Panc1 (cell line): ENCODE data around the gene KCNK6. TPM values are rescaled to one million over a fixed set of nuclear protein-coding genes. Genes with fewer than 3 reads are reported as not detected.

Experiments
- ATAC-seq: fragments of 200-7000 bp; cut with Tn5 transposase; 2 replicates; pipeline ENCODE4 v1.9.1; 2020; ENCODE audit warnings: mild to moderate bottlenecking, moderate library complexity
- BruUV-seq: library from RNA; stranded (reverse); fragments of 400-500 nt; replicated peaks from 2 replicates; lab custom pipeline; 2021; lab: Mats Ljungman, UMichigan
- CTCF ChIA-PET: fragments of 300-600 bp; sonication (Branson Sonifier 250); formaldehyde crosslinking; loops from one replicate; lab custom pipeline; 2022; ENCODE audit warnings: antibody characterized with exemption; lab: Charles Lee
- POLR2A ChIA-PET: fragments of 300-600 bp; sonication (Branson Sonifier 250); formaldehyde crosslinking; loops from one replicate; lab custom pipeline; 2022; ENCODE audit warnings: antibody characterized with exemption; lab: Charles Lee
- DNase-seq: peaks from one replicate; pipeline ENCODE4 v3.0.0-alpha.2; 2010; ENCODE audit warnings: low read depth, low spot score
- H3K27ac ChIP-seq: 2 replicates; pipeline ENCODE4 v1.5.1; 2011; ENCODE audit warnings: mild to moderate bottlenecking, low read length, inconsistent platforms
- H3K27me3 ChIP-seq: fragments of 200-500 bp; sonication (Bioruptor generic); 2 replicates; pipeline ENCODE4 v1.6.0; 2014; ENCODE audit warnings: low read length, inconsistent platforms; ENCODE audit not compliant: control insufficient read depth, insufficient read depth
- H3K36me3 ChIP-seq: fragments of 200-500 bp; sonication (Bioruptor generic); 2 replicates; pipeline ENCODE4 v1.5.1; 2014; ENCODE audit warnings: inconsistent platforms, mild to moderate bottlenecking, low read length, moderate library complexity; ENCODE audit not compliant: control insufficient read depth, insufficient read depth
- H3K4me1 ChIP-seq: 2 replicates; pipeline ENCODE4 v1.5.1; 2011; ENCODE audit warnings: inconsistent platforms, mild to moderate bottlenecking, low read length, moderate library complexity; ENCODE audit not compliant: control insufficient read depth, insufficient read depth
- H3K4me3 ChIP-seq, 2 experiments: 2 replicates each; pipeline ENCODE4 v1.5.1; 2011 to 2012; ENCODE audit warnings: low read depth in 2 of 2, low read length in 2 of 2, mild to moderate bottlenecking in 2 of 2, inconsistent platforms in 1 of 2, moderate library complexity in 1 of 2
- H3K9me3 ChIP-seq: fragments of 200-500 bp; sonication (Bioruptor generic); 2 replicates; pipeline ENCODE4 v1.5.1; 2014; ENCODE audit warnings: low read depth, mild to moderate bottlenecking, inconsistent platforms, low read length, moderate library complexity; ENCODE audit not compliant: control insufficient read depth, insufficient read depth
- SIN3A ChIP-seq: IDR thresholded peaks from 2 replicates; pipeline ENCODE4 v1.6.1; 2012; ENCODE audit warnings: low read depth, mild to moderate bottlenecking, low read length, moderate library complexity, borderline replicate concordance; ENCODE audit not compliant: insufficient read depth
- in situ Hi-C: cut with HindIII; loops from 2 replicates; pipeline ENCODE4 v1.10.0; 2016; ENCODE audit warnings: low sequenced_read_pairs, low pct_unique_long_range_greater_than_20kb
- intact Hi-C: fragments of 100-400 bp; cut with micrococcal nuclease; formaldehyde crosslinking; loops from one replicate; pipeline ENCODE4 v1.10.0; 2022; ENCODE audit not compliant: unreplicated experiment
- total RNA-seq: library from RNA; stranded (reverse); gene quantifications from one replicate; pipeline ENCODE4 v1.2.1, GENCODE V29; 2021; ENCODE audit not compliant: unreplicated experiment
- TF ChIP-seq, protein P1 (sequence below), 2 experiments: IDR thresholded peaks; 2 replicates each; pipeline ENCODE4 v1.6.1; 2011 to 2012; ENCODE audit warnings: low read depth in 2 of 2, control low read depth in 1 of 2, low read length in 1 of 2, mild to moderate bottlenecking in 1 of 2, moderate library complexity in 1 of 2; ENCODE audit not compliant: insufficient read depth in 1 of 2
- TF ChIP-seq, protein P2 (sequence below): fragments of 450-650 bp; IDR thresholded peaks from 2 replicates; pipeline ENCODE4 v1.5.1; 2017; ENCODE audit warnings: mild to moderate bottlenecking

The KCNK6 gene
- total RNA-seq, 1 experiment from 2014 or later, result 17.2 TPM

DNA sequence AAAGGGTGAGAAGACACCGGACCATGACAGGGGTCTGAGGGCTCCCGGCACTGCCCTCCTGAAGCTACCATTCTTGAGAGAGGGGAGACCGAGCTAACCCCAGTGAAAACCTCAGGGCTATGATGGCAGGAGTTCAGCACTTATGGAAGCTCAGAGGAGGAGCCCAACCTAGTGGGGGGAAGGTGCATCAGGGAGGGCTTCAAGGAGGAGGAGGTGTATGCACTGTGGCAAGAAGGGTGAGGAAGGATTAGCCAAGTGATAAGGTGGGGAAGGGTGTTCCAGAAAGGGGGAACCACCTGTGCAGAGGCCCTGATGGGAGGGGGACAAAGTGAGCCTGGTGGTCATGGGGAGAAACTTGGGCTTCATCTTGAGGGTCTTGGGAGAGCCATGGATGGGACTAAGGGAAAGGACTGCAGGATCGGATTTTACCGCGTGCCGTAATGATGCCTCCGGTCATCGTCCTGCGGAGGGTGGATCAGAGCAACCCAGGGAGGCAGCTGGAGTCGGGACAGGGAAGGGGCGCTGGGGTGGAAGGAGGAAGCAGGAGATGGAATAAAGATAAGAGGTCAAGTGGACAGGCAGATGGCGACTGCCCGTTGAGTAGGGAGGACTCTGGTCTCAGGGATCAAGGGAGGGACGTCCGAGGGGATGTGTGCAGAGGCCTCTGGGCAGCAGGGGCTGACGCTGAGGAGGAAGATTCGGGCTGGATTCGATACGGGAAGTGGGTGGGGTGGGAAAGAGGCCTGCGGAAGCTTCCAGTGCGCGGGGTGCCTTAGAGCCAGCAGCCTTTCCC is 41.4 kb downstream of the KCNK6 start:
- no TSS peak for BruUV-seq
- in situ Hi-C loops, result no loop called here
- peak; percentile 20 for ATAC-seq

DNA sequence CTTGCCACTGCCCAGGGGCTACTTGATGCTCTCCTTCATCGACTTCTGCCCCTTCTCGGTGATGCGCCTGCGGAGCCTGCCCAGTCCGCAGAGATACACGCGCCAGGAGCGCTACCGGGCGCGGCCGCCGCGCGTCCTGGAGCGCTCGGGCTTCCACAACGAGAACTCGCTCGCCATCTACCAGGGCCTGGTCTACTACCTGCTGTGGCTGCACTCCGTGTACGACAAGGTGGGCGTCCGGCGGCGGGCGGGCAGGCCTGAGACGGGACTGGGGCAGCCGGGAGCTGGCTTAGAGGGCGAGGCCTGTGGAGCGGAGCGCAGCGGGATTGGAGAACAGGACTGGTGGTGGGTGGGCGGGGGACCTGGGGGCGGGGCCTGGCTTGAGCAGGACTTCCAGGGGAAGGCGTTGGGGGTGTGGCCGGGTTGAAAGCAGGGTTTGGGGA is 42.0 kb downstream of the KCNK6 start:
- Histone ChIP-seq H3K36me3 (no peaks in the 10 kb centered on the region), H3K27ac (peak overlapping the region; percentile 29; the same call in 1 of the 2 replicates), H3K27me3 (peaks cover 10% of the 10 kb centered on the region), H3K4me1 (0 out of 2 replicates have a peak, but pooled peaks cover 3% of the 10 kb centered on the region), H3K9me3 (no peaks in the 10 kb centered on the region), H3K4me3 (peak overlapping the region; percentile 67 to 80)
- ChIA-PET CTCF (interaction anchor here (0.5 to 0.7 kb wide), 2 partner anchors 27 to 219 kb away, joined by 3 to 7 read pairs; partner anchors contain the start of gene SPRED3), POLR2A (interaction anchor here (0.5 to 0.7 kb wide), 3 partner anchors 14 to 229 kb away, joined by 4 to 11 read pairs (median 8); no protein-coding TSS in a partner anchor)
- TF ChIP-seq, protein P1, sequence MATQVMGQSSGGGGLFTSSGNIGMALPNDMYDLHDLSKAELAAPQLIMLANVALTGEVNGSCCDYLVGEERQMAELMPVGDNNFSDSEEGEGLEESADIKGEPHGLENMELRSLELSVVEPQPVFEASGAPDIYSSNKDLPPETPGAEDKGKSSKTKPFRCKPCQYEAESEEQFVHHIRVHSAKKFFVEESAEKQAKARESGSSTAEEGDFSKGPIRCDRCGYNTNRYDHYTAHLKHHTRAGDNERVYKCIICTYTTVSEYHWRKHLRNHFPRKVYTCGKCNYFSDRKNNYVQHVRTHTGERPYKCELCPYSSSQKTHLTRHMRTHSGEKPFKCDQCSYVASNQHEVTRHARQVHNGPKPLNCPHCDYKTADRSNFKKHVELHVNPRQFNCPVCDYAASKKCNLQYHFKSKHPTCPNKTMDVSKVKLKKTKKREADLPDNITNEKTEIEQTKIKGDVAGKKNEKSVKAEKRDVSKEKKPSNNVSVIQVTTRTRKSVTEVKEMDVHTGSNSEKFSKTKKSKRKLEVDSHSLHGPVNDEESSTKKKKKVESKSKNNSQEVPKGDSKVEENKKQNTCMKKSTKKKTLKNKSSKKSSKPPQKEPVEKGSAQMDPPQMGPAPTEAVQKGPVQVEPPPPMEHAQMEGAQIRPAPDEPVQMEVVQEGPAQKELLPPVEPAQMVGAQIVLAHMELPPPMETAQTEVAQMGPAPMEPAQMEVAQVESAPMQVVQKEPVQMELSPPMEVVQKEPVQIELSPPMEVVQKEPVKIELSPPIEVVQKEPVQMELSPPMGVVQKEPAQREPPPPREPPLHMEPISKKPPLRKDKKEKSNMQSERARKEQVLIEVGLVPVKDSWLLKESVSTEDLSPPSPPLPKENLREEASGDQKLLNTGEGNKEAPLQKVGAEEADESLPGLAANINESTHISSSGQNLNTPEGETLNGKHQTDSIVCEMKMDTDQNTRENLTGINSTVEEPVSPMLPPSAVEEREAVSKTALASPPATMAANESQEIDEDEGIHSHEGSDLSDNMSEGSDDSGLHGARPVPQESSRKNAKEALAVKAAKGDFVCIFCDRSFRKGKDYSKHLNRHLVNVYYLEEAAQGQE (IDR thresholded peaks at IDR 0.05; ENCODE audit: insufficient read depth in 1 of 2, low read depth in 2 of 2, low read length in 1 of 2), result no peak
- 0 out of 2 replicates have a peak, but pooled peaks have one; percentile 10 for TF ChIP-seq SIN3A
- DNase-seq, result peak; percentile 28
- in situ Hi-C loops (no loop called here), intact Hi-C loops (no loop called here)
- no TSS peak for BruUV-seq
- peak; percentile 93 for ATAC-seq

More for the DNA sequence above, 41.4 kb downstream of the KCNK6 start:
- no peak overlapping the region for H3K27ac ChIP-seq
- no peak for DNase-seq
- intact Hi-C loops, result no loop called here
- H3K4me3 ChIP-seq, result peak overlapping the region; percentile 67 to 80
- H3K36me3 ChIP-seq, result no peaks in the 10 kb centered on the region
- H3K9me3 ChIP-seq, result no peaks in the 10 kb centered on the region
- TF ChIP-seq, protein P2, sequence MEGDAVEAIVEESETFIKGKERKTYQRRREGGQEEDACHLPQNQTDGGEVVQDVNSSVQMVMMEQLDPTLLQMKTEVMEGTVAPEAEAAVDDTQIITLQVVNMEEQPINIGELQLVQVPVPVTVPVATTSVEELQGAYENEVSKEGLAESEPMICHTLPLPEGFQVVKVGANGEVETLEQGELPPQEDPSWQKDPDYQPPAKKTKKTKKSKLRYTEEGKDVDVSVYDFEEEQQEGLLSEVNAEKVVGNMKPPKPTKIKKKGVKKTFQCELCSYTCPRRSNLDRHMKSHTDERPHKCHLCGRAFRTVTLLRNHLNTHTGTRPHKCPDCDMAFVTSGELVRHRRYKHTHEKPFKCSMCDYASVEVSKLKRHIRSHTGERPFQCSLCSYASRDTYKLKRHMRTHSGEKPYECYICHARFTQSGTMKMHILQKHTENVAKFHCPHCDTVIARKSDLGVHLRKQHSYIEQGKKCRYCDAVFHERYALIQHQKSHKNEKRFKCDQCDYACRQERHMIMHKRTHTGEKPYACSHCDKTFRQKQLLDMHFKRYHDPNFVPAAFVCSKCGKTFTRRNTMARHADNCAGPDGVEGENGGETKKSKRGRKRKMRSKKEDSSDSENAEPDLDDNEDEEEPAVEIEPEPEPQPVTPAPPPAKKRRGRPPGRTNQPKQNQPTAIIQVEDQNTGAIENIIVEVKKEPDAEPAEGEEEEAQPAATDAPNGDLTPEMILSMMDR, result no peak
- 0 out of 2 replicates have a peak, but pooled peaks have one; percentile 30 for TF ChIP-seq SIN3A
- H3K27me3 ChIP-seq, result peaks cover 10% of the 10 kb centered on the region
- 0 out of 2 replicates have a peak, but pooled peaks cover 3% of the 10 kb centered on the region for H3K4me1 ChIP-seq
- POLR2A ChIA-PET, result interaction anchor here (0.5 to 0.8 kb wide), 3 partner anchors 14 to 230 kb away, joined by 4 to 8 read pairs (median 6); partner anchors contain the start of gene GGN
- CTCF ChIA-PET, result interaction anchor here (0.5 to 0.7 kb wide), 2 partner anchors 27 to 218 kb away, joined by 3 to 7 read pairs; partner anchors contain the start of gene SPRED3
